Epithelial cell of esophagus (primary cell): ENCODE data around the gene CDH4.

ENCODE experiments used
- DNase-seq: peaks from one replicate; pipeline ENCODE4 v3.0.0; 2010; ENCODE audit warnings: low read depth
- H3K4me3 ChIP-seq: 2 replicates; pipeline ENCODE4 v1.5.1; 2011; ENCODE audit warnings: mild to moderate bottlenecking, low read length, control low read depth
- TF ChIP-seq, protein P1 (sequence below): IDR thresholded peaks from 2 replicates; pipeline ENCODE4 v1.5.1; 2011; ENCODE audit warnings: low read depth, mild to moderate bottlenecking, low read length, control low read depth, inconsistent platforms; ENCODE audit not compliant: insufficient read depth; ENCODE audit errors: missing control alignments

Gene CDH4

DNA sequence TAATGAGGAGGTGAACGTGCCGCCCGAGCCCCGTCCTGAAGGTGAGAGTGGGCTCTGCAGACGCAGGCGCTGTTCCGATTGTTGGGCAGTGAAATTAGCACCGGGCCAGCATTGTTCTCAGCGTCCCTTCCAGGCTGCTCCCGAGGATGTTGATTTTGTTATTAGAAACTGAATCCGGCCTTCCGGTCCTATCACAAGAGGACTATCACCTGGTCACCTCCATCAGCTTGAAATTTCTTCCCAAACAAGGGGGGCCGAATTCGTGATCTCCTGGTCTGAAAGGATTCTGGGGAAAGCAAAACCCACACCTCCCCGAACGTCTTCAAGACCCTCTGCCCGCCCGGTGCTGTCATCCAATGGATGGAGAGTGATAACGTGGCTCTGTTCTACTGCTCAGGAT is 627.6 kb downstream of the CDH4 start:
- DNase-seq = no peak
- no peak overlapping the region for H3K4me3 ChIP-seq
- TF ChIP-seq, protein P1, sequence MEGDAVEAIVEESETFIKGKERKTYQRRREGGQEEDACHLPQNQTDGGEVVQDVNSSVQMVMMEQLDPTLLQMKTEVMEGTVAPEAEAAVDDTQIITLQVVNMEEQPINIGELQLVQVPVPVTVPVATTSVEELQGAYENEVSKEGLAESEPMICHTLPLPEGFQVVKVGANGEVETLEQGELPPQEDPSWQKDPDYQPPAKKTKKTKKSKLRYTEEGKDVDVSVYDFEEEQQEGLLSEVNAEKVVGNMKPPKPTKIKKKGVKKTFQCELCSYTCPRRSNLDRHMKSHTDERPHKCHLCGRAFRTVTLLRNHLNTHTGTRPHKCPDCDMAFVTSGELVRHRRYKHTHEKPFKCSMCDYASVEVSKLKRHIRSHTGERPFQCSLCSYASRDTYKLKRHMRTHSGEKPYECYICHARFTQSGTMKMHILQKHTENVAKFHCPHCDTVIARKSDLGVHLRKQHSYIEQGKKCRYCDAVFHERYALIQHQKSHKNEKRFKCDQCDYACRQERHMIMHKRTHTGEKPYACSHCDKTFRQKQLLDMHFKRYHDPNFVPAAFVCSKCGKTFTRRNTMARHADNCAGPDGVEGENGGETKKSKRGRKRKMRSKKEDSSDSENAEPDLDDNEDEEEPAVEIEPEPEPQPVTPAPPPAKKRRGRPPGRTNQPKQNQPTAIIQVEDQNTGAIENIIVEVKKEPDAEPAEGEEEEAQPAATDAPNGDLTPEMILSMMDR = no peak

DNA sequence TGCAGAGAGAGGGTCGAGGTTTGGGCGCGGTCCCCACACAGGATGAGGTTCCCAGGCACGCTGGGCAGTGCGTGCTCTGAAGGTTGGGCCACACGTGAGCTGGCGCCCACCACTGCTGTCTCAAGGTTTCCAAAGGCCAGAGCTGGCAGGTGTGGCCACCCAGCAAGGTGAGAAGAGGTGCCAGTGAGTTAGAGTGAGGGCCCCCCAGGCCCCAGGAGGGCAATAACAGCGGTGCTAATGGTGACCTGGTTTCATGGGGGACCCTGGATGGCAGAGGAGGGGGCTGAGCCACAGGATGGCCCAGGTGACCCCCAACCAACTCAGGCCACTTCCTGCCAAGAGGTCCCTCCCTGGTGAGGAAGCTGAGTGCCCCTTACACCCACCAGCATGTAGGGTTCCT is 628.6 kb downstream of the CDH4 start:
- DNase-seq = no peak
- no peak overlapping the region for H3K4me3 ChIP-seq
- TF ChIP-seq, protein P1 = no peak

DNA sequence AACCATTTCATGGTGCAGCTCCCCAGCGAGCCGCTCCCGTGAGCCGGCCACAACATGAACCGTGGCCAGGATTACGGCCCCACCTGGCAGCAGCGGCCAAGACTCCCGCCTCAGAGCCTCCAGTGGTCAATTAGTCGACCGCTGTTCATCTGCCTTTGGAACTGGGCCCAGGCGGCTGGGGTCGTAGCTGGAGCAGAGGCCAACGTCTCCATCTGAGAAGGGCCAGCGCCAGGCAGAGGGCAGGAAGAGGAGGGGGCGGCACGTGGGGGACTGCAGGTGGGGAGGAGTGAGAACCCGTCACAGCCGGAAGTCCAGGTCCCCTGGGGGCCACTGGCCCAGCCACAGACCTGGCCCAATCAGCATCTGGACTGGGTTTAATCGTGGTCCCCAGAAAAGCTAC is 629.4 kb downstream of the CDH4 start:
- TF ChIP-seq, protein P1 = no peak
- DNase-seq = no peak
- H3K4me3 ChIP-seq = no peak overlapping the region

DNA sequence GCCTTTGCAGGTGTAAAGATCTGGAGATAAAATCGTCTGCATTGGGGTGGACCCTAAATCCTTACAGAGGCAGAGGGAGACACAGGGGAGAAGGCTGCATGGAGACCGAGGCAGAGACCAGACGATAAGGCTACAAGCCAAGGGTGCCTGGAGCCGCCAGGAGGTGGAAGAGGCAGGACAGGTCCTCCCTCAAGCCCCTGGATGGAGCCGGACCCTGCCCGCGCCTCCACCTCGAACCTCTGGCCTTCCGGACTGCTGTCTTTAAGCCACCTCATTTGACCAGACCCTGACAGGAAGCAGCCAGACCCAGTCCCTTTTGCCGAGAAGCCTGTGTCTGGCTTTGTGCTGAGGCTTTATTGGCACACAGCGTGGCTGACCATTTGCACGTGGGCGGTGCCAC is 629.8 kb downstream of the CDH4 start:
- no peak overlapping the region for H3K4me3 ChIP-seq
- TF ChIP-seq, protein P1 = no peak
- DNase-seq = no peak

DNA sequence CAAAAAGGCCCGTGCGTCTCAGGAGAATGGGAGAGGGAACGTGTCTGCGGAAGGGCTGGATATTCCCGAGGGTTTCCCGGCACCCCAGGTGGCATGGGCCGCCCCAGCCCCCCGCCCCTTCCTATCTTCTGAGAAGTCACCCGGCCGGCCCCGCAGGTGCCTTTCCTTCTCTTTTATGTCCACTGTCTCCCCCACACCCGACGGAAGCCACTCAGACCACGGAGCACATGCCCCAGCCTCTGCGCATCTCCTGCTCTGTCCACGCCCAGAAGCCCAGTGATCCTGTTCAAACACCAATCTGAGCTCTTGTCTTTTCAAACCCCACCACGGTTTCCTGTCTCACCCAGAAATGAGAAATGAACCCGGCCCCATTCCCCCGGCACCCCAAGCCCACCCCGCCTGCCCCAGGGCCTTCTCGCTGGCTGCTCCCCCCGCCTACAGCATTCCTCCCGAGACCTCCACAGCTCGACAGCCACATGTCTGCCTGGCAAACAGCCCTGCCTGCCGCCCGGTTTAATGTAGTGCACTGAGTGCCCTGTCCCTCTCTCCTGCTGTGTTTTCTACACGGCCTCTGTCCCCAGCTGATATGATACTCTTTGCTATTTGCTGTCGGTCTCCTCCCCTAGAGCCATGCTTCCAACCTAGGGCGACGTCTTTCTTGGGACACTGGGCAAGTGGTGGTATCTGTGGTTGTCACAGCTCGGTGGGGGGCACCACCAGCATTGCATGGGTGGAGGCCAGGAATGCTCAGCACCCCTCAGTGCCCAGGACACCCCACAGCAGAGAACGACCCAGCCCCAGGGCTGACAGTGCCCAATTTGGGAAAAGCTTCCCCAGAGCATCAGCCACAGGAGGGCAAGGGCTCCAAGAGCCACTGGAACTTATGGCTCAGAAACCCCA is 630.9 kb downstream of the CDH4 start:
- no peak overlapping the region for H3K4me3 ChIP-seq
- no peak for DNase-seq
- TF ChIP-seq, protein P1 = no peak

DNA sequence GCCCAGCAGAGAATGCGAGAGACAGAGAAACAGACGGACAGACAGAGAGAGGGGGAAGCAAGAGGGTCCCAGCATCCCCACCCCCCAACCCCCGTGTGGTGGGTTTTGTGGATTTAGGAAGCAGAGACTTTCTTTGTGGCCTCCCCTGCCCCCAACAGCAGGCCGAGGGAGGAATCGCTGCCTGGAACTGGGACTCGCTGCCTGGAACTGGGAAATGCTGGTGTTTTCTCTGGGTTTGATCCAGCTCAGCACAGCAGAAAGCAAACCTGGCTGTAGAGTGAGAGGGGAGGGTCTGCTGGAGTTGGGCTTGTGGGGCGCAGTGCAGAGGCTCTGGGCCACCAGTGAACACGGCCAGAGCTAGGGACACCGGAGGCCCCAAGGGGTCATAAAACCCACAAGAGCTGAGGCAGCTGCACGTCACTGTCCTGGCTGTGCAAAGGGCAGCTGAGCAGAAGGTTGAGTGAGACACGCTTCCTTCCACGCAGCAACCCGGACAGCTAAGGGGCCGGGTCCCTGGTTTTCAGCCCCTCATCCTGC is 631.9 kb downstream of the CDH4 start:
- TF ChIP-seq, protein P1 = no peak
- DNase-seq = no peak
- H3K4me3 ChIP-seq = no peak overlapping the region
